NB4 (cell line): ENCODE data around the gene DOP1B.
"Not testable (repeated sequence)": the region's sequence is repeated elsewhere in the genome, so short reads cannot be mapped to it uniquely, and the experiment has no call there.

ENCODE experiments used
- DNase-seq: peaks from one replicate; pipeline ENCODE4 v3.0.0; 2010; ENCODE audit warnings: low read depth
- H3K4me3 ChIP-seq: one replicate; pipeline ENCODE4 v1.5.1; 2011; ENCODE audit warnings: mild to moderate bottlenecking, low read depth, low read length, moderate library complexity
- CTCF ChIP-seq: IDR thresholded peaks from one replicate; pipeline ENCODE4 v1.5.1; 2012; ENCODE audit warnings: low read depth, low read length
- MYC ChIP-seq: IDR thresholded peaks from 2 replicates; pipeline ENCODE4 v1.6.1; 2011; ENCODE audit warnings: low read depth, low read length
- POLR2A ChIP-seq: IDR thresholded peaks from 2 replicates; pipeline ENCODE4 v1.6.1; 2011; ENCODE audit warnings: mild to moderate bottlenecking; ENCODE audit not compliant: insufficient read length; ENCODE audit errors: extremely low read depth
- TF ChIP-seq, protein P1 (sequence below): IDR thresholded peaks from 2 replicates; pipeline ENCODE4 v1.6.1; 2011; ENCODE audit warnings: low read depth, low read length

Gene DOP1B

DNA sequence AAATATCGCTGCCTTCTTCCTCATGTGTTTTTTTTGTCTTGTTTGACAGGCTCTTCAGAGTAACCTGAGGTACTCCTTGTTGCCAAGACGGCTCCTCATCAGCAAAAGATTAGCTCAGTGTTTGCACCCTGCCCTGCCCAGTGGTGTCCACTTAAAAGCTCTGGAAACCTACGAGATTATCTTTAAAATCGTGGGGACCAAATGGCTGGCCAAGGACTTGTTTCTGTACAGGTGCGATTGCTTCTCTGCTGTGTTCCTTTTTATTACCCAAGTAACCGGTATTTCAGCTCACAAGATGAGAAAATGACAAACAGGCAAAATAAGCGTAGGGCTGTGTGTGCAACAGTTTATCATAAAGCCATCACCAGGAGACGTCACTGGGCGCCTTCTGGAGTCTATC lies 42.4 kb downstream of the DOP1B start:
- TF ChIP-seq, protein P1, sequence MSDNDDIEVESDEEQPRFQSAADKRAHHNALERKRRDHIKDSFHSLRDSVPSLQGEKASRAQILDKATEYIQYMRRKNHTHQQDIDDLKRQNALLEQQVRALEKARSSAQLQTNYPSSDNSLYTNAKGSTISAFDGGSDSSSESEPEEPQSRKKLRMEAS: no peak
- TF ChIP-seq CTCF (no peak), POLR2A (no peak), MYC (no peak)
- no peak overlapping the region for H3K4me3 ChIP-seq
- DNase-seq: no peak

DNA sequence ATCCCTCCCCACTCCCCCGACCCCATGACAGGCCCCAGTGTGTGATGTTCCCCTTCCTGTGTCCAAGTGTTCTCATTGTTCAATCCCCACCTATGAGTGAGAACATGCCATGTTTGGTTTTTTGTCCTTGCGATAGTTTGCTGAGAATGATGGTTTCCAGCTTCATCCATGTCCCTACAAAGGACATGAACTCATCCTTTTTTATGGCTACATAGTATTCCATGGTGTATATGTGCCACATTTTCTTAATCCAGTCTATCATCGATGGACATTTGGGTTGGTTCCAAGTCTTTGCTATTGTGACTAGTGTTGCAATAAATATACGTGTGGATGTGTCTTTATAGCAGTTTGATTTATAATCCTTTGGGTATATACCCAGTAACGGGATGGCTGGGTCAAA lies 43.0 kb downstream of the DOP1B start:
- H3K4me3 ChIP-seq, DNase-seq: not testable (repeated sequence)

- TF ChIP-seq MYC (0 out of 2 replicates have a peak, but pooled peaks have one; percentile 31), POLR2A (no peak), CTCF (no peak)
- TF ChIP-seq, protein P1: peak; percentile 44; the same call in 1 of the 2 replicates
- peak; percentile 74 for DNase-seq
- no peak overlapping the region for H3K4me3 ChIP-seq
Measured at GRCh38 chr21:36200081-36200561, 43.5 kb downstream of the DOP1B start.

DNA sequence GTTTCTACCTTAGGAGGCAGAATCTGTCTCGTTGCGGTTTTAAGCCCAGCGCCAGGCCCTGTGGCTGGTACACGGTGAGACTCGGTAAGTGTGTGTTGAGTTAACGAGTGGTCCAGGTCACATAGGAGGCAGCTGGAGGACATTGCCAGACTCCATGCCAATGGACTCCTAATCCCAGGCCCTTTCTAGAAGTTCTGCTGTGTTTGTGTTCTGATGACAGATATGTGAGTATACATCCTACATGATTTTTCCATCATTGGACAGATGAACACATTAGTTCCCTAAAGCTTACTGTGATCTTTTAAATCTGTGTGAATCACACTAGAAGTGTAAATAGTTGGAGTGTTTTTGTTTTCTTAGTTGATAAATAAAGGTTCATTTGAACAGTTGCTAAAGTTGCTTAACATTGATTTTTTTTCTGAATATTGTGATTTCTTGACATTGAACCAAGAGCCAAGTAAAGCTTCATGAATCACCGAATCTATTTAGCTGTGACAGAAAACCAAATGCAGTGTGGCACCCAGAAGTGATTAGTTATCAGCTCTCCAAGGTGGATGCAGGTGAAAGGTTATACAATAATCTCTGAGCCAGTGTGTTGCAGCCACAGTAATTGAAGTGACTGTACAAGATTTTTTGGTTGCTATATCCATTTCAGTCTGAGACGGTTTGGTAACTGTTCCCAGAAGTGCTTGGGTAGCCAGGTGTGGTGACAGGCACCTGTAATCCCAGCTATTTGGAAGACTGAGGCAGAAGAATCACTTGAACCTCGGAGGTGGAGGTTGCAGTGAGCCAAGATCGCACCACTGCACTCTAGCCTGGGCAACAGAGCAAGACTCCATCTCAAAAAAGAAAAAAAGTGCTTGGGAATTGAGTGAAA lies 46.3 kb downstream of the DOP1B start:
- DNase-seq: no peak
- no peak overlapping the region for H3K4me3 ChIP-seq
- TF ChIP-seq CTCF (no peak), MYC (no peak), POLR2A (no peak)
- TF ChIP-seq, protein P1: no peak

GRCh38 chr21:36203603-36203889 lies 46.9 kb downstream of the DOP1B start:
- H3K4me3 ChIP-seq: no peak overlapping the region
- peak; percentile 62 for DNase-seq
- TF ChIP-seq MYC (no peak), POLR2A (no peak), CTCF (no peak)
- TF ChIP-seq, protein P1: peak; percentile 77

DNA sequence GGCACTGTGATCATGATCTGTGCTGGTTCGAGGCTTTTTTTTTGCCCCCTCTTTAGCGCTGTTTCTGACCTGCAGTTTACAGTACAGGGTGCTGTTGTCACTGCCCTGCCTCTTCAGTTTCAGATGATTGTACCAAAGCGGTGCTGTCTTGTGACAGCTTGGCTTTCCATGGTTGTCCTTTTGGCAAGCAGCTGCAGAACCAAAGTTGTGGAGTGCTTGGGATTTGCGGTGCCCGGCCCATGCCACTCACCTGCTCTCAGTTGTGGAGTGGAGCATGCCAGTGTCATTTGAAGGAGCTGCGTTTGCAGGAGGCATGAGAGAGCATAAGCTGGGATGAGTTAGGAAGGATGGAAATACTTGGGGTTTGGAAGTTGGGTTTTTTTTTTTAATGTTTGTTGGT lies 48.4 kb downstream of the DOP1B start:
- TF ChIP-seq MYC (no peak), CTCF (no peak), POLR2A (no peak)
- TF ChIP-seq, protein P1: no peak
- no peak overlapping the region for H3K4me3 ChIP-seq
- DNase-seq: no peak
